ENCODE measurements around the gene SLC36A2. TPM values are rescaled to one million over a fixed set of nuclear protein-coding genes. Genes with fewer than 3 reads are reported as not detected.

Gene SLC36A2
- total RNA-seq, 1 donor = not detected

DNA sequence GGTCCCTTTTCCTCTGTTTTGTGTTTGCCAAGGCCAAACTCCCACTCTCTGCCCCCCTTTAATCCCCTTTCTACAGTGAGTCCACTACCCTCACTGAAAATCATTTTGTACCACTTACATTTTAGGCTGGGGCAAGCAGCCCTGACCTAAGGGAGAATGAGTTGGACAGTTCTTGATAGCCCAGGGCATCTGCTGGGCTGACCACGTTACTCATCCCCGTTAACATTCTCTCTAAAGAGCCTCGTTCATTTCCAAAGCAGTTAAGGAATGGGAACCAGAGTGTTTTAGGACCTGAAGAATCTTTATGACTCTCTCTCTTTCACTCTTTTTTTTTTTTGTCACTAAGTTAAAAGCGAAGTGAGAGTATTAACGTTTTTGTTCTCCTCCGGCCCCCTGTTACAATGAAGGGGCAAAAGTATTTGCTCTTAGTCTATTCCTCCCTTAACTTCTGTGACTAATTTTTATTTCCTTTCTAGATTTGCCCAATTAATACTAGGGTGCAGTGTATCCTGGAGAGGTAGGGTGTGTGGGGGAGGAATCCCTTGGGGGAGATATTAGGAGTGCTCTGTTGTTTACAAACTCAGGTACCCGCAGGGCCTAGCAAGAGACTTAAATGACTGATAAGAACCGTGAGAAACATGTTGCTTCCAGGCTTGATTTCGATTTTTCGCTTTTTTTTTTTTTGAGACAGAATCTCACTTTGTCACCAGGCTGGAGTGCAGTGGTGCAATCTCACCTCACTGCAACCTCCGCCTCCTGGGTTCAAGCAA lies 79.7 kb downstream of the SLC36A2 start:
- TF ChIP-seq, protein P1, sequence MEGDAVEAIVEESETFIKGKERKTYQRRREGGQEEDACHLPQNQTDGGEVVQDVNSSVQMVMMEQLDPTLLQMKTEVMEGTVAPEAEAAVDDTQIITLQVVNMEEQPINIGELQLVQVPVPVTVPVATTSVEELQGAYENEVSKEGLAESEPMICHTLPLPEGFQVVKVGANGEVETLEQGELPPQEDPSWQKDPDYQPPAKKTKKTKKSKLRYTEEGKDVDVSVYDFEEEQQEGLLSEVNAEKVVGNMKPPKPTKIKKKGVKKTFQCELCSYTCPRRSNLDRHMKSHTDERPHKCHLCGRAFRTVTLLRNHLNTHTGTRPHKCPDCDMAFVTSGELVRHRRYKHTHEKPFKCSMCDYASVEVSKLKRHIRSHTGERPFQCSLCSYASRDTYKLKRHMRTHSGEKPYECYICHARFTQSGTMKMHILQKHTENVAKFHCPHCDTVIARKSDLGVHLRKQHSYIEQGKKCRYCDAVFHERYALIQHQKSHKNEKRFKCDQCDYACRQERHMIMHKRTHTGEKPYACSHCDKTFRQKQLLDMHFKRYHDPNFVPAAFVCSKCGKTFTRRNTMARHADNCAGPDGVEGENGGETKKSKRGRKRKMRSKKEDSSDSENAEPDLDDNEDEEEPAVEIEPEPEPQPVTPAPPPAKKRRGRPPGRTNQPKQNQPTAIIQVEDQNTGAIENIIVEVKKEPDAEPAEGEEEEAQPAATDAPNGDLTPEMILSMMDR (IDR thresholded peaks at IDR 0.05; ENCODE audit: insufficient read depth, low read length) = no peak
- H3K4me3 ChIP-seq (ENCODE audit: low read depth, low read length) = no peak overlapping the region
- DNase-seq (ENCODE audit: low read depth) = no peak

Other genes starting within 250 kb of the SLC36A2 start
- gene ANXA6, start 189.8 kb downstream of the SLC36A2 start, total RNA-seq (ENCODE audit: low replicate concordance) = 111 and 194 TPM in 2 replicates
- 1.5 and 2.8 TPM in 2 replicates for gene CCDC69, start 123.5 kb downstream of the SLC36A2 start, total RNA-seq (ENCODE audit: low replicate concordance)
- gene GM2A, start 94.4 kb downstream of the SLC36A2 start, total RNA-seq (ENCODE audit: low replicate concordance) = 26.2 and 42.6 TPM in 2 replicates
- not detected in 2 replicates for gene SLC36A3, start 43.8 kb downstream of the SLC36A2 start, total RNA-seq (ENCODE audit: low replicate concordance)
- 6.8 and 15.2 TPM in 2 replicates for gene SLC36A1, start 100.0 kb upstream of the SLC36A2 start, total RNA-seq (ENCODE audit: low replicate concordance)
- gene FAT2, start 243.8 kb upstream of the SLC36A2 start, total RNA-seq (ENCODE audit: low replicate concordance) = 0.08 TPM in 1 of 2 replicates, not detected in the other